Muscle layer of colon (tissue), 2 donors: ENCODE measurements around the gene MACROH2A2.
A peak's percentile ranks its signal among the peaks of the same experiment; 100 is the strongest.

Experiments
- H3K27ac ChIP-seq: one replicate; pipeline ENCODE4 v1.7.0; 2013; ENCODE audit warnings: low read depth, mild to moderate bottlenecking, low read length, moderate library complexity
- H3K27me3 ChIP-seq, 2 donors: one replicate each; pipeline ENCODE4 v1.7.0; 2013; ENCODE audit warnings: low read length in 2 of 2, mild to moderate bottlenecking in 2 of 2; ENCODE audit not compliant: insufficient read depth in 2 of 2, control insufficient read depth in 1 of 2
- H3K36me3 ChIP-seq: one replicate; pipeline ENCODE4 v1.7.0; 2013; ENCODE audit warnings: mild to moderate bottlenecking, low read length; ENCODE audit not compliant: insufficient read depth
- H3K4me1 ChIP-seq: one replicate; pipeline ENCODE4 v1.7.0; 2013; ENCODE audit warnings: mild to moderate bottlenecking, low read length; ENCODE audit not compliant: insufficient read depth
- H3K4me3 ChIP-seq, 2 donors: one replicate each; pipeline ENCODE4 v1.7.0; 2013; ENCODE audit warnings: low read length in 2 of 2, low read depth in 1 of 2, mild to moderate bottlenecking in 1 of 2, moderate library complexity in 1 of 2
- H3K9ac ChIP-seq: one replicate; pipeline ENCODE4 v1.7.0; 2013; ENCODE audit warnings: low read length
- H3K9me3 ChIP-seq: one replicate; pipeline ENCODE4 v1.7.0; 2013; ENCODE audit warnings: mild to moderate bottlenecking, low read length
- donor health status: abdominal sarcoma.
- donor health status: Adenocarcinoma of cecum.

Gene MACROH2A2

GRCh38 chr10:70109064-70109729 is 56.6 kb downstream of the MACROH2A2 start:
- no peak overlapping the region for H3K27ac ChIP-seq
- no peaks in the 10 kb centered on the region for H3K4me1 ChIP-seq
- H3K27me3 ChIP-seq = no peaks in the 10 kb centered on the region
- no peak overlapping the region for H3K9ac ChIP-seq
- peaks cover 21% of the 10 kb centered on the region for H3K36me3 ChIP-seq
- H3K4me3 ChIP-seq = no peak overlapping the region
- H3K9me3 ChIP-seq = no peaks in the 10 kb centered on the region

- Histone ChIP-seq H3K36me3 (peaks cover 24% of the 10 kb centered on the region), H3K27me3 (no peaks in the 10 kb centered on the region), H3K9me3 (no peaks in the 10 kb centered on the region), H3K4me3 (no peak overlapping the region), H3K4me1 (no peaks in the 10 kb centered on the region), H3K9ac (no peak overlapping the region), H3K27ac (no peak overlapping the region)
Observed at GRCh38 chr10:70111496-70111895, 58.9 kb downstream of the MACROH2A2 start.

GRCh38 chr10:70112071-70112470 is 59.4 kb downstream of the MACROH2A2 start:
- H3K4me3 ChIP-seq = no peak overlapping the region
- no peaks in the 10 kb centered on the region for H3K9me3 ChIP-seq
- H3K9ac ChIP-seq = no peak overlapping the region
- H3K27me3 ChIP-seq = no peaks in the 10 kb centered on the region
- H3K4me1 ChIP-seq = no peaks in the 10 kb centered on the region
- no peak overlapping the region for H3K27ac ChIP-seq
- peaks cover 24% of the 10 kb centered on the region for H3K36me3 ChIP-seq

- H3K27ac ChIP-seq = no peak overlapping the region
- H3K36me3 ChIP-seq = peaks cover 39% of the 10 kb centered on the region
- peak overlapping the region in 1 of 2 donors; percentile 20 for H3K4me3 ChIP-seq
- H3K9me3 ChIP-seq = no peaks in the 10 kb centered on the region
- no peaks in the 10 kb centered on the region for H3K27me3 ChIP-seq
- no peak overlapping the region for H3K9ac ChIP-seq
- H3K4me1 ChIP-seq = no peaks in the 10 kb centered on the region
Observed at GRCh38 chr10:70114902-70115301, 62.3 kb downstream of the MACROH2A2 start.

- Histone ChIP-seq H3K27me3 (no peaks in the 10 kb centered on the region), H3K27ac (no peak overlapping the region), H3K9me3 (no peaks in the 10 kb centered on the region), H3K9ac (no peak overlapping the region), H3K4me1 (no peaks in the 10 kb centered on the region), H3K36me3 (peaks cover 43% of the 10 kb centered on the region), H3K4me3 (no peak overlapping the region)
Observed at GRCh38 chr10:70115948-70116682, 63.5 kb downstream of the MACROH2A2 start.

- no peaks in the 10 kb centered on the region for H3K27me3 ChIP-seq
- H3K9ac ChIP-seq = no peak overlapping the region
- H3K36me3 ChIP-seq = peaks cover 43% of the 10 kb centered on the region
- no peak overlapping the region for H3K27ac ChIP-seq
- H3K4me3 ChIP-seq = no peak overlapping the region
- no peaks in the 10 kb centered on the region for H3K9me3 ChIP-seq
- no peaks in the 10 kb centered on the region for H3K4me1 ChIP-seq
Observed at GRCh38 chr10:70117646-70118045, 65.0 kb downstream of the MACROH2A2 start.

- H3K36me3 ChIP-seq = peaks cover 44% of the 10 kb centered on the region
- H3K27me3 ChIP-seq = no peaks in the 10 kb centered on the region
- H3K4me1 ChIP-seq = no peaks in the 10 kb centered on the region
- H3K9me3 ChIP-seq = no peaks in the 10 kb centered on the region
- no peak overlapping the region for H3K27ac ChIP-seq
- H3K4me3 ChIP-seq = no peak overlapping the region
- H3K9ac ChIP-seq = no peak overlapping the region
Observed at GRCh38 chr10:70118196-70118595, 65.5 kb downstream of the MACROH2A2 start.

- H3K9me3 ChIP-seq = no peaks in the 10 kb centered on the region
- H3K4me1 ChIP-seq = no peaks in the 10 kb centered on the region
- peaks cover 34% of the 10 kb centered on the region for H3K36me3 ChIP-seq
- H3K27ac ChIP-seq = no peak overlapping the region
- no peak overlapping the region for H3K4me3 ChIP-seq
- H3K27me3 ChIP-seq = no peaks in the 10 kb centered on the region
- no peak overlapping the region for H3K9ac ChIP-seq
Observed at GRCh38 chr10:70119197-70119596, 66.6 kb downstream of the MACROH2A2 start.

- Histone ChIP-seq H3K36me3 (peaks cover 31% of the 10 kb centered on the region), H3K4me1 (no peaks in the 10 kb centered on the region), H3K9me3 (no peaks in the 10 kb centered on the region), H3K27me3 (no peaks in the 10 kb centered on the region), H3K4me3 (no peak overlapping the region), H3K27ac (no peak overlapping the region), H3K9ac (no peak overlapping the region)
Observed at GRCh38 chr10:70119623-70120022, 67.0 kb downstream of the MACROH2A2 start.

- peaks cover 31% of the 10 kb centered on the region for H3K36me3 ChIP-seq
Observed at GRCh38 chr10:70120417-70120816, 67.8 kb downstream of the MACROH2A2 start.

GRCh38 chr10:70121281-70121949 is 68.8 kb downstream of the MACROH2A2 start:
- peaks cover 31% of the 10 kb centered on the region for H3K36me3 ChIP-seq
- H3K4me3 ChIP-seq = no peak overlapping the region

More at GRCh38 chr10:70120417-70120816, 67.8 kb downstream of the MACROH2A2 start:
- Histone ChIP-seq H3K4me1 (no peaks in the 10 kb centered on the region), H3K9ac (no peak overlapping the region), H3K4me3 (no peak overlapping the region), H3K9me3 (no peaks in the 10 kb centered on the region), H3K27me3 (no peaks in the 10 kb centered on the region), H3K27ac (no peak overlapping the region)

More at GRCh38 chr10:70121281-70121949, 68.8 kb downstream of the MACROH2A2 start:
- Histone ChIP-seq H3K9ac (no peak overlapping the region), H3K4me1 (no peaks in the 10 kb centered on the region), H3K27me3 (no peaks in the 10 kb centered on the region), H3K9me3 (no peaks in the 10 kb centered on the region), H3K27ac (no peak overlapping the region)
